SU-DHL-6 (cell line): Measurements from ENCODE around the gene RCC2.

Experiments
- CTCF ChIP-seq: fragments of 200-600 bp; sonication (generic); IDR thresholded peaks from one replicate; pipeline ENCODE4 v1.5.1; 2017; ENCODE audit warnings: antibody characterized with exemption, mild to moderate bottlenecking, low read length, moderate library complexity; ENCODE audit not compliant: insufficient read depth, poor library complexity, severe bottlenecking
- EZH2phosphoT487 ChIP-seq: fragments of 200-600 bp; sonication (generic), shearing (Covaris generic); conservative IDR thresholded peaks from 2 replicates; pipeline ENCODE4 v1.6.1; 2018; ENCODE audit warnings: mild to moderate bottlenecking, antibody characterized with exemption, low read length, moderate library complexity, mixed read lengths

DNA sequence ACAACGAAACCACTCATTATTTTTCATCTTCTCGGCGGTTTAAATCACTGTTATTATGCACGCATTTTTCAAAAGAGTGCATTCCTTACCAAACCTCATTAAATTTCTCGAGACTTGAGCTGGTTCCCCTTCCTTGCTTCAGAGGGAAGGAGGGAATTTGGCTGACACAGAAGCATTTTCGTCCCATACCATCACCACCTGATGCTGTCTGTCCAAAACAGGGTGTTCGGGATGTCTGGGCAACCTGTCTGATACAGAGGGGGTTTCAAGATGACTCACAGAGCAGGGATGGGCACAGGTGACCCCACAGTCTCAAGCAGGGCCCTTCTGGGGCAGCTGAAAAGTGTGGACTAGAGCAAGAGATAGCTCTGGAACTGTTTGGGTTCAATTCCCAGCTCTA lies 12.3 kb upstream of the RCC2 start:
- no peak for TF ChIP-seq CTCF
- TF ChIP-seq EZH2phosphoT487, result no peak
